CD14-positive monocyte (primary cell): ENCODE measurements around the gene AHNAK2. TPM values are rescaled to one million over a fixed set of nuclear protein-coding genes. Genes with fewer than 3 reads are reported as not detected.

Source experiments
- DNase-seq, 3 donors: peaks; one replicate each; pipeline ENCODE4 v3.0.0-alpha.2; 2011 to 2022
- H2AFZ ChIP-seq: 2 replicates; pipeline ENCODE4 v1.6.0; 2012; ENCODE audit warnings: mild to moderate bottlenecking, low read depth, low read length, inconsistent platforms; ENCODE audit not compliant: insufficient read depth, poor library complexity, severe bottlenecking
- H3K27ac ChIP-seq, 2 donors: 1 replicate in 1 of 2; 2 replicates in 1 of 2; pipeline ENCODE4 v1.5.1; 2012 to 2013; ENCODE audit warnings: low read length in 2 of 2, control low read depth in 1 of 2, inconsistent platforms in 1 of 2, low read depth in 1 of 2, mild to moderate bottlenecking in 1 of 2
- H3K27me3 ChIP-seq, 2 donors: one replicate each; pipeline versions ENCODE4 v1.6.0 to v1.6.1; 2011 to 2013; ENCODE audit warnings: low read length in 2 of 2; ENCODE audit not compliant: control insufficient read depth in 2 of 2, insufficient read depth in 2 of 2
- H3K36me3 ChIP-seq, 2 donors: replicated peaks in 1 of 2; 1 replicate in 1 of 2; 2 replicates in 1 of 2; pipeline versions ENCODE4 v1.5.1 to v1.6.1; 2012 to 2013; ENCODE audit warnings: low read length in 2 of 2, control low read depth in 1 of 2, inconsistent platforms in 1 of 2, mild to moderate bottlenecking in 1 of 2; ENCODE audit not compliant: insufficient read depth in 2 of 2, control insufficient read depth in 1 of 2
- H3K4me1 ChIP-seq, 2 donors: 1 replicate in 1 of 2; 2 replicates in 1 of 2; pipeline versions ENCODE4 v1.5.1 to v1.6.1; 2012 to 2013; ENCODE audit warnings: low read length in 2 of 2, control low read depth in 1 of 2, inconsistent platforms in 1 of 2, mild to moderate bottlenecking in 1 of 2, moderate library complexity in 1 of 2; ENCODE audit not compliant: insufficient read depth in 2 of 2, control insufficient read depth in 1 of 2
- H3K4me2 ChIP-seq: replicated peaks from 2 replicates; pipeline ENCODE3; 2012; ENCODE audit warnings: low read length, moderate library complexity, mild to moderate bottlenecking; ENCODE audit not compliant: poor library complexity, severe bottlenecking; ENCODE audit errors: extremely low read depth
- H3K4me3 ChIP-seq, 3 experiments: fragments of 200-600 bp in 1 of 3; sonication (generic) in 1 of 3; replicated peaks in 1 of 3; 1 replicate in 2 of 3; 2 replicates in 1 of 3; pipeline ENCODE4 v1.5.1; 2011 to 2013; ENCODE audit warnings: low read length in 3 of 3, mild to moderate bottlenecking in 3 of 3, control low read depth in 2 of 3, low read depth in 2 of 3, inconsistent platforms in 1 of 3, moderate library complexity in 1 of 3
- H3K79me2 ChIP-seq: 2 replicates; pipeline ENCODE4 v1.6.0; 2012; ENCODE audit warnings: mild to moderate bottlenecking, control low read depth, inconsistent platforms, low read length, moderate library complexity; ENCODE audit not compliant: insufficient read depth
- H3K9ac ChIP-seq: 2 replicates; pipeline ENCODE4 v1.6.0; 2017; ENCODE audit warnings: low read length, mild to moderate bottlenecking; ENCODE audit not compliant: insufficient read depth, poor library complexity, severe bottlenecking
- H3K9me3 ChIP-seq, 2 donors: replicated peaks in 1 of 2; 1 replicate in 1 of 2; 2 replicates in 1 of 2; pipeline versions ENCODE4 v1.5.1 to v1.6.1; 2012 to 2013; ENCODE audit warnings: low read length in 2 of 2, control low read depth in 1 of 2; ENCODE audit not compliant: control insufficient read depth in 1 of 2, insufficient read depth in 1 of 2
- H4K20me1 ChIP-seq: 2 replicates; pipeline ENCODE4 v1.6.0; 2012; ENCODE audit warnings: mild to moderate bottlenecking, low read length, control low read depth, moderate library complexity; ENCODE audit not compliant: insufficient read depth
- H3K27ac Mint-ChIP-seq, 7 donors: one replicate each; pipeline ENCODE4 v1.8.0; 2020; ENCODE audit warnings: mild to moderate bottlenecking in 7 of 7, mixed read lengths in 7 of 7, moderate library complexity in 6 of 7, inconsistent platforms in 2 of 7
- H3K27me3 Mint-ChIP-seq, 3 donors: one replicate each; pipeline ENCODE4 v1.8.0; 2021 to 2022; ENCODE audit warnings: low read depth in 3 of 3, mild to moderate bottlenecking in 3 of 3, mixed read lengths in 3 of 3, moderate library complexity in 3 of 3, inconsistent platforms in 1 of 3
- H3K36me3 Mint-ChIP-seq, 2 donors: one replicate each; pipeline ENCODE4 v1.8.0; 2020; ENCODE audit warnings: mixed read lengths in 2 of 2, inconsistent platforms in 1 of 2, mild to moderate bottlenecking in 1 of 2
- H3K4me1 Mint-ChIP-seq: one replicate; pipeline ENCODE4 v1.8.0; 2020; ENCODE audit warnings: mild to moderate bottlenecking, mixed read lengths
- H3K4me3 Mint-ChIP-seq, 2 donors: one replicate each; pipeline ENCODE4 v1.8.0; 2020; ENCODE audit warnings: mild to moderate bottlenecking in 2 of 2, mixed read lengths in 2 of 2, moderate library complexity in 1 of 2
- H3K9me3 Mint-ChIP-seq, 7 donors: one replicate each; pipeline ENCODE4 v1.8.0; 2020 to 2022; ENCODE audit warnings: mixed read lengths in 7 of 7, mild to moderate bottlenecking in 6 of 7, moderate library complexity in 6 of 7, inconsistent platforms in 2 of 7
- WGBS: methylation state at CpG from one replicate; pipeline ENCODE4 v1.1.5; 2013; ENCODE audit warnings: missing lambda C conversion rate; ENCODE audit not compliant: insufficient coverage; 5-methylcytosine and 5-hydroxymethylcytosine counted together
- intact Hi-C, 2 donors: fragments of 100-400 bp; cut with micrococcal nuclease; formaldehyde crosslinking; loops; one replicate each; pipeline versions ENCODE4 v1.15.0 to v1.15.1; 2023
- polyA plus RNA-seq, 3 donors: library from polyadenylated mRNA; depleted of rRNA in 1 of 3; unstranded in 2 of 3; stranded (reverse) in 1 of 3; fragments of 300-500 nt in 2 of 3; fragments of >200 nt in 1 of 3; fragmentation: Illumina TruSeq in 2 of 3; gene quantifications; 1 replicate in 2 of 3; 2 replicates in 1 of 3; pipeline ENCODE4 v1.2.3, GENCODE V29; 2012 to 2021
- TF ChIP-seq, protein P1 (sequence below): fragments of 200-600 bp; IDR thresholded peaks from one replicate; pipeline ENCODE4 v1.8.0; 2022; ENCODE audit warnings: antibody characterized with exemption, mild to moderate bottlenecking

AHNAK2 gene
- polyA plus RNA-seq, 3 donors = 0.01 TPM; not detected in 2

DNA sequence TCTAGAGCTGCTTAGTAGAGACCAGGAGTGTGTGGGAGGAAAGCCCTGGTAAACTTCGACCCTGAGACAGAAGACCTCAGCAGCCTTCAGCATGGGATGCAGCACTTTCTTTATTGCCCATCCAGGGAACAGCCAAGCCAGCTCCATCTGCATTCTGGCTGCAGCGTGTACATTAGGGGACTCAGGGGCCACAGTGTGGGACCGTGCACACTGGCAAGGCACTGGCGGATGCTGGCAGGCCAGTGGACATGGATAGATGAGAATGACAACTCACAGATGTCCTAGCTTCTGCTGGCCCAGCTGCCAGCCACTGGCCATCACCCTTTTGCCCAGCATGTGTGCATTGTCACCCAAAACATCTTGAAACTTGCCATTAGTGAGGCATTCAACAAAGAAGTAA, 41.0 kb downstream of the AHNAK2 start:
- H4K20me1 ChIP-seq = no peaks in the 10 kb centered on the region
- peaks cover 0 to 4% of the 10 kb centered on the region in 2 donors for H3K36me3 Mint-ChIP-seq
- H3K4me3 ChIP-seq = no peak overlapping the region
- peaks cover 5 to 8% of the 10 kb centered on the region in 2 donors for H3K4me1 ChIP-seq
- H3K27ac ChIP-seq = no peak overlapping the region
- H3K27me3 Mint-ChIP-seq = peaks cover 41 to 51% (median 43%) of the 10 kb centered on the region in 3 donors
- no peaks in the 10 kb centered on the region for H3K79me2 ChIP-seq
- no peaks in the 10 kb centered on the region for H3K4me1 Mint-ChIP-seq
- H3K36me3 ChIP-seq = no peaks in the 10 kb centered on the region
- H2AFZ ChIP-seq = no peak overlapping the region
- peaks cover 7 to 38% of the 10 kb centered on the region in 2 donors for H3K27me3 ChIP-seq
- H3K27ac Mint-ChIP-seq = peak overlapping the region in 1 of 7 donors; percentile 31
- no peak for DNase-seq
- 73% methylated on average over 4 of the region's 4 CpGs for WGBS
- H3K9me3 ChIP-seq = peaks cover 0 to 3% of the 10 kb centered on the region in 2 donors
- H3K9ac ChIP-seq = no peak overlapping the region
- H3K4me2 ChIP-seq = no peak overlapping the region
- intact Hi-C loops = no loop called here
- H3K9me3 Mint-ChIP-seq = peaks cover 0 to 4% (median 0%) of the 10 kb centered on the region in 7 donors
- no peak overlapping the region for H3K4me3 Mint-ChIP-seq
- TF ChIP-seq, protein P1, sequence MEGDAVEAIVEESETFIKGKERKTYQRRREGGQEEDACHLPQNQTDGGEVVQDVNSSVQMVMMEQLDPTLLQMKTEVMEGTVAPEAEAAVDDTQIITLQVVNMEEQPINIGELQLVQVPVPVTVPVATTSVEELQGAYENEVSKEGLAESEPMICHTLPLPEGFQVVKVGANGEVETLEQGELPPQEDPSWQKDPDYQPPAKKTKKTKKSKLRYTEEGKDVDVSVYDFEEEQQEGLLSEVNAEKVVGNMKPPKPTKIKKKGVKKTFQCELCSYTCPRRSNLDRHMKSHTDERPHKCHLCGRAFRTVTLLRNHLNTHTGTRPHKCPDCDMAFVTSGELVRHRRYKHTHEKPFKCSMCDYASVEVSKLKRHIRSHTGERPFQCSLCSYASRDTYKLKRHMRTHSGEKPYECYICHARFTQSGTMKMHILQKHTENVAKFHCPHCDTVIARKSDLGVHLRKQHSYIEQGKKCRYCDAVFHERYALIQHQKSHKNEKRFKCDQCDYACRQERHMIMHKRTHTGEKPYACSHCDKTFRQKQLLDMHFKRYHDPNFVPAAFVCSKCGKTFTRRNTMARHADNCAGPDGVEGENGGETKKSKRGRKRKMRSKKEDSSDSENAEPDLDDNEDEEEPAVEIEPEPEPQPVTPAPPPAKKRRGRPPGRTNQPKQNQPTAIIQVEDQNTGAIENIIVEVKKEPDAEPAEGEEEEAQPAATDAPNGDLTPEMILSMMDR = no peak

- no peak overlapping the region for H3K4me3 Mint-ChIP-seq
- H3K36me3 ChIP-seq = no peaks in the 10 kb centered on the region
- H3K4me2 ChIP-seq = no peak overlapping the region
- peaks cover 5 to 8% of the 10 kb centered on the region in 2 donors for H3K4me1 ChIP-seq
- H3K9me3 ChIP-seq = peaks cover 0 to 3% of the 10 kb centered on the region in 2 donors
- H3K36me3 Mint-ChIP-seq = peaks cover 0 to 4% of the 10 kb centered on the region in 2 donors
- peak overlapping the region in 1 of 7 donors; percentile 31 for H3K27ac Mint-ChIP-seq
- DNase-seq = peak in 1 of 3 donors; percentile 2
- TF ChIP-seq, protein P1 = no peak
- H2AFZ ChIP-seq = no peak overlapping the region
- peaks cover 0 to 4% (median 0%) of the 10 kb centered on the region in 7 donors for H3K9me3 Mint-ChIP-seq
- intact Hi-C loops = no loop called here
- H3K79me2 ChIP-seq = no peaks in the 10 kb centered on the region
- 27% methylated on average over 6 of the region's 10 CpGs for WGBS
- H3K9ac ChIP-seq = no peak overlapping the region
- H3K4me3 ChIP-seq = no peak overlapping the region
- H3K27me3 Mint-ChIP-seq = peaks cover 41 to 51% (median 43%) of the 10 kb centered on the region in 3 donors
- H4K20me1 ChIP-seq = no peaks in the 10 kb centered on the region
- H3K4me1 Mint-ChIP-seq = no peaks in the 10 kb centered on the region
- H3K27ac ChIP-seq = no peak overlapping the region
- peaks cover 7 to 38% of the 10 kb centered on the region in 2 donors for H3K27me3 ChIP-seq
These were observed 41.6 kb downstream of the AHNAK2 start for GRCh38 chr14:104936361-104937155.
